Tibial nerve (tissue), 4 donors: ENCODE data around the gene TBC1D22A. TPM values are rescaled to one million over a fixed set of nuclear protein-coding genes. Genes with fewer than 3 reads are reported as not detected.

Experiments used
- DNase-seq, 2 donors: peaks; one replicate each; pipeline ENCODE4 v3.0.0-alpha.2; 2019; ENCODE audit warnings: low spot score in 2 of 2
- H3K27ac ChIP-seq, 4 donors: fragments of 200-600 bp; sonication (generic) in 3 of 4; one replicate each; pipeline ENCODE4 v1.5.1; 2017 to 2019; ENCODE audit warnings: mild to moderate bottlenecking in 1 of 4
- H3K27me3 ChIP-seq, 2 donors: fragments of 200-600 bp; sonication (generic) in 1 of 2; one replicate each; pipeline versions ENCODE4 v1.5.1 to v1.6.0; 2017 to 2019
- H3K36me3 ChIP-seq, 3 donors: fragments of 200-600 bp; sonication (generic); one replicate each; pipeline ENCODE4 v1.5.1; 2018 to 2019
- H3K4me1 ChIP-seq, 4 donors: fragments of 200-600 bp; sonication (generic) in 3 of 4; one replicate each; pipeline ENCODE4 v1.5.1; 2017 to 2019
- H3K4me3 ChIP-seq, 4 donors: fragments of 200-600 bp; sonication (generic) in 3 of 4; one replicate each; pipeline ENCODE4 v1.5.1; 2017 to 2019; ENCODE audit warnings: mild to moderate bottlenecking in 1 of 4, moderate library complexity in 1 of 4
- H3K9me3 ChIP-seq, 4 donors: fragments of 200-600 bp; sonication (generic) in 3 of 4; one replicate each; pipeline ENCODE4 v1.5.1; 2017 to 2019
- EP300 ChIP-seq, 2 donors: sonication (generic); formaldehyde crosslinking; IDR thresholded peaks; one replicate each; pipeline ENCODE4 v1.6.1; 2017; ENCODE audit warnings: antibody characterized with exemption in 2 of 2, mild to moderate bottlenecking in 1 of 2
- POLR2A ChIP-seq, 2 donors: fragments of 450-650 bp; IDR thresholded peaks; one replicate each; pipeline ENCODE4 v1.6.1; 2017; ENCODE audit warnings: antibody characterized with exemption in 2 of 2, mild to moderate bottlenecking in 2 of 2, moderate library complexity in 2 of 2
- WGBS, 2 donors: methylation state at CpG; one replicate each; pipeline ENCODE4 v1.1.5; 2018; 5-methylcytosine and 5-hydroxymethylcytosine counted together
- total RNA-seq, 4 donors: library from RNA; depleted of rRNA; stranded (reverse); fragments of >200 nt; gene quantifications; one replicate each; pipeline ENCODE4 v1.1.0, GENCODE V29; 2016
- TF ChIP-seq, protein P1 (sequence below), 5 experiments: fragments of 200-600 bp in 3 of 5; fragments of 450-650 bp in 2 of 5; sonication (generic) in 3 of 5; IDR thresholded peaks; one replicate each; pipeline ENCODE4 v1.5.1; 2016 to 2019; ENCODE audit warnings: antibody characterized with exemption in 5 of 5, mild to moderate bottlenecking in 3 of 5, moderate library complexity in 2 of 5

TBC1D22A gene
- total RNA-seq, 4 donors from 2014 or later = 27.3 to 35.4 (median 29.3) TPM

DNA sequence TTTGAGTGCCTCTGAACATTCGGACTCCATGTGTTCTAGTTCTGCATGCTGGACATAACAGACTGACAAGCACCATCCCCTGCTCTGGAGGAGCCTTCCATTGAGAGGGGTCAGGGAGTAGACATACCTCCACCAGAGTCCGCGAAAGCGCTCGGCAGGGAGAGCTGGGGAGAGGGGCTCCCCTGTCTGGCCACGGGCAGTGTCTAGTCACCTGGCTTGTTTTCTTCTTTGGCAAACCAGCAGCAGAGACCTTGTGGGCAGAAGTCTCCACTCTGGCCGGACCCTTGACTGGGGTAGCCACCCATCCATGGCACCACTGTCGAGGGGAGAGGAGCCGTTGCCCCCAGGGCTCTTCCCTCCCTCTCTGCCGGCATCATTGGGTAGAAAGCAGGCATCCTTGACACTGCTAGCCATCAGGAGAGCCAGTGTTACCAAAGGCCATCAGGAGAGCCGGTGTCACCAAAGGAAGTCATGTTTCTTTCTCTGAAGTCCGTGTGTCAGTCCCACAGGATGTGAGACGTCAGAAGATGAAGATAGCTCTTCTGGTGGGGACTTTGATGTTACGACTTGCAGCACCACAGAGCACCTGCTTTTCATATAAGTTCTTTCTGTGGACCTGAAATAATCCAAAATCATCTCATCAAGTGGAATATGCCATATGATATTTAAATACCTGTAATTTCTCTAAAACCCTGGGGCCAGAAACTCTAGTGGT is 305.6 kb downstream of the TBC1D22A start:
- peaks cover 0 to 18% (median 0%) of the 10 kb centered on the region in 3 donors for H3K36me3 ChIP-seq

DNA sequence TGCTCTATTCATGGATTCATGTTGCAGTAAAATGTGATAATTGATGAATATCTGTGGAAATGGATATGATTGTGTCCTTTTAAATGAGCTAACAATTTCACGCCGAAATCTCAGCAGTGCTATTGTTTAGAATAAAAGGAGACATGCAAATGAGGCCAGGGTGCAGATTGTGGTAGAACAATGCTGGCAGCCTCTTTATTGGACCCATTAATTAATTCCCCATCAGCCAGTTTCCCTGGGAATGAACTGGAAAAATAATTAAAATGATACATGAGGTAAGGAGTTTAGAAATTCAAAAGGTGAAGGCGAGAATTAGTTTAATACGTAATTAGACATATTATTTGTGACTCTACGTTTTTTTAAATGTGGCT is 306.2 kb downstream of the TBC1D22A start:
- no peak for DNase-seq
- Histone ChIP-seq H3K4me1 (no peaks in the 10 kb centered on the region), H3K27ac (no peak overlapping the region), H3K4me3 (no peak overlapping the region), H3K9me3 (peaks cover 0 to 3% (median 0%) of the 10 kb centered on the region in 4 donors), H3K36me3 (peaks cover 0 to 18% (median 0%) of the 10 kb centered on the region in 3 donors), H3K27me3 (no peaks in the 10 kb centered on the region)
- WGBS, 2 donors = 91 to 93% methylated on average over 5 of the region's 5 CpGs
- TF ChIP-seq, protein P1, sequence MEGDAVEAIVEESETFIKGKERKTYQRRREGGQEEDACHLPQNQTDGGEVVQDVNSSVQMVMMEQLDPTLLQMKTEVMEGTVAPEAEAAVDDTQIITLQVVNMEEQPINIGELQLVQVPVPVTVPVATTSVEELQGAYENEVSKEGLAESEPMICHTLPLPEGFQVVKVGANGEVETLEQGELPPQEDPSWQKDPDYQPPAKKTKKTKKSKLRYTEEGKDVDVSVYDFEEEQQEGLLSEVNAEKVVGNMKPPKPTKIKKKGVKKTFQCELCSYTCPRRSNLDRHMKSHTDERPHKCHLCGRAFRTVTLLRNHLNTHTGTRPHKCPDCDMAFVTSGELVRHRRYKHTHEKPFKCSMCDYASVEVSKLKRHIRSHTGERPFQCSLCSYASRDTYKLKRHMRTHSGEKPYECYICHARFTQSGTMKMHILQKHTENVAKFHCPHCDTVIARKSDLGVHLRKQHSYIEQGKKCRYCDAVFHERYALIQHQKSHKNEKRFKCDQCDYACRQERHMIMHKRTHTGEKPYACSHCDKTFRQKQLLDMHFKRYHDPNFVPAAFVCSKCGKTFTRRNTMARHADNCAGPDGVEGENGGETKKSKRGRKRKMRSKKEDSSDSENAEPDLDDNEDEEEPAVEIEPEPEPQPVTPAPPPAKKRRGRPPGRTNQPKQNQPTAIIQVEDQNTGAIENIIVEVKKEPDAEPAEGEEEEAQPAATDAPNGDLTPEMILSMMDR (IDR thresholded peaks at IDR 0.05) = no peak
- no peak for TF ChIP-seq EP300 (IDR thresholded peaks at IDR 0.05)
- TF ChIP-seq POLR2A (IDR thresholded peaks at IDR 0.05) = no peak

More for the DNA sequence above, 305.6 kb downstream of the TBC1D22A start:
- no peak overlapping the region for H3K27ac ChIP-seq
- no peaks in the 10 kb centered on the region for H3K27me3 ChIP-seq
- H3K9me3 ChIP-seq = no peaks in the 10 kb centered on the region
- 91 to 95% methylated on average over 14 of the region's 14 CpGs for WGBS, 2 donors
- no peak for TF ChIP-seq POLR2A (IDR thresholded peaks at IDR 0.05)
- DNase-seq = no peak
- H3K4me3 ChIP-seq = no peak overlapping the region
- H3K4me1 ChIP-seq = no peaks in the 10 kb centered on the region

DNA sequence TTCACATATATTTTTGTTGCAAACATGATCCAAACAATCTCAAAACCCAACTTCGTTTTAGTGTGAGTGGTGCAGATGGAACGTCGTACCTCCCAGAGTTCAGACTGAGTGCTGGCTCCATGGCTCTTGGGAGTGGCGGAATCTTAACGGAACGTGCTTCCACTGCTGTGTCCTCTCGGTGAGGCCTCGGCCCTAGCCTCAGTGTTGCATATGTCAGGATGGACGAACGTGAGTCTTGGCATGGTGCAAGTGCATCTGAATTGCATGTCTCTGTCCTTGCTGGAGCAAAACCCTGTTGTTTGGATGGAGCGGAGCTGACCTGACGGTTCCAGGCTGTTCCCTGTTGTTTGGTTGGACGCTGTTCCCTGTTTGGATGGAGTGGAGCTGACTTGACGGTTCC is 306.8 kb downstream of the TBC1D22A start:
- WGBS, 2 donors = 96% methylated on average over 14 of the region's 14 CpGs

DNA sequence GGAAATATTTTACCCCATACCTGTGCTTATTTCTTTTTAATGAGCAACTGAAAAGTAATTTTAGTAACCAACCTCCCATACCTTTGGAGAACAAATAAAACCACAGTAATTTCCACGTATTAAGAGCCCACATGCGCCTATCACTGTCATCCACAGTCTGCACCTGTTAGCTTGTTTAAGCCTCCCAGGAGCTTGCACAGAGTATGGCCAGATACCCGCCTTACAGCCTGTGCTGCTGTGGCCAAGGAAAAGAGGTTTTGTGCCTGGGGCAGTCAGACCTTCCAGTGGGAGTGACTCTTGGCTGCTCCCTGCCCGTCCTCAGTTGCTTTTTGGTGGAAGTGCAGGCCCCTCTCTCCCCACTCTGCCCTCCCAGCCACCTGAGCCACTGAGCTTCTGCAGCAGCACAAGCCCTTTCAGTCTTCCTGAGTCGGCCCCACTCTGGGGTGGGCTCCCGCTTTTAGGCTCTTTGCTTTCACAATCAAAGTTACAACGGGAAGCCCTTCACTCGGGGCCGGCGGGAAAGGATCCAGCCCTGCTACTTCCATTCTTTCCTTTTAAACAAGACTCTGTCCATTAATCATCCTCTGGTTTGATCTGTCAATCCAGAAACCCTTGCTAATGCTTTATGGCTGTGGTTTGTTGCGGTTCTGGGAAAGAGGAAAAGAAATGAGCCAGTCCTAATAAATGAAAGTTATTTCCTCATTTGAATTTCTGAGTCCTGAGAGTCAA is 308.8 kb downstream of the TBC1D22A start:
- Histone ChIP-seq H3K4me3 (no peak overlapping the region), H3K4me1 (no peaks in the 10 kb centered on the region), H3K27me3 (no peaks in the 10 kb centered on the region), H3K36me3 (peaks cover 0 to 31% (median 0%) of the 10 kb centered on the region in 3 donors), H3K9me3 (peaks cover 0 to 28% (median 0%) of the 10 kb centered on the region in 4 donors), H3K27ac (no peak overlapping the region)
- TF ChIP-seq POLR2A (IDR thresholded peaks at IDR 0.05) (no peak), EP300 (IDR thresholded peaks at IDR 0.05) (no peak)
- TF ChIP-seq, protein P1 (IDR thresholded peaks at IDR 0.05) = no peak
- no peak for DNase-seq
- WGBS, 2 donors = 55 to 63% methylated on average over 11 of the region's 11 CpGs

More for the DNA sequence above, 306.8 kb downstream of the TBC1D22A start:
- Histone ChIP-seq H3K4me3 (no peak overlapping the region), H3K36me3 (peaks cover 0 to 21% (median 0%) of the 10 kb centered on the region in 3 donors), H3K27me3 (no peaks in the 10 kb centered on the region), H3K27ac (no peak overlapping the region), H3K9me3 (peaks cover 0 to 9% (median 0%) of the 10 kb centered on the region in 4 donors), H3K4me1 (no peaks in the 10 kb centered on the region)
- DNase-seq = no peak
- no peak for TF ChIP-seq EP300 (IDR thresholded peaks at IDR 0.05)
- no peak for TF ChIP-seq POLR2A (IDR thresholded peaks at IDR 0.05)
- TF ChIP-seq, protein P1 (IDR thresholded peaks at IDR 0.05) = no peak

DNA sequence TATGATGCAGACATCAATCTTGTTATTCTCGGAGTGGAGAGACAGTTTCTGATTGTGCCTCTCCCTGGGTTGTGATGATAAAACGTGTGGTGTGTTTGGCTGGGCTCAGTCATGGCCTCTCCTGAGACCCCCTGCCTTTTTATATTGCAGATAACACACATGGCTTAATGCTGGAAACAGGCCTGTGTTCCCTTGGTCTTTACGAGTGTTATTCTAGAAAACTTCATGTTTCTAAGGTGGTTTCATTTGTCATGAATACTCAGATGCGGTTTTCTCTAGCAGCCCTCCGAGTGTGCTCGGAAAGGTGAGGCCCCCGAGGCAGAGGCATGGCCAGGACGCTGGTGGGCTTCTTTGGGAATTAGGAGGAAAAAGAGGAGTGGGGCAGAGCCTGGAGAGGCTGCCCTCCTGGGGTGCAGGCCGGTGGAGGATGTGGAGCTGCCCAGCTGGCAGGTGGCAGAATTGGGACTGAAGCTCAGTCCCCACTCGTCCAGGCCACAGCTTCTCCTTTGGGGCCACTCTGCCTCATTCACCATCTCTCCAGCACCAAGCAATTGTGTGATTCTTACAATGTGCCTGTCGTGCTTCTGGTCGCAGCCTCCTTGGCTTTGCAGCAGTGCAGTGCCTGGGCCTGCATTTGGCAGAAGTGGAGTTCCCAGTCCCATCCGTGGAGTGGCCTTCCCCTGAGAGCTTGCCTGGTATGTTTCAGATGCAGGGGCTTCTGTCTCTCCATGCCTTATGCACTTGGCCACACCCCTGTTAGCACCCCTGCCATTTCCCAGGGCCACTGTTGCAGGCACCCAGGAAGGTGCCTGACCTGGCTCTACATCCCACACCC is 309.6 kb downstream of the TBC1D22A start:
- H3K9me3 ChIP-seq = peaks cover 0 to 34% (median 0%) of the 10 kb centered on the region in 4 donors
- H3K4me1 ChIP-seq = no peaks in the 10 kb centered on the region
- WGBS, 2 donors = 75 to 77% methylated on average over 13 of the region's 13 CpGs
- H3K36me3 ChIP-seq = peaks cover 0 to 31% (median 0%) of the 10 kb centered on the region in 3 donors
- H3K27ac ChIP-seq = no peak overlapping the region
- no peak for DNase-seq
- H3K4me3 ChIP-seq = no peak overlapping the region
- no peaks in the 10 kb centered on the region for H3K27me3 ChIP-seq
- no peak for TF ChIP-seq POLR2A (IDR thresholded peaks at IDR 0.05)
- TF ChIP-seq, protein P1 (IDR thresholded peaks at IDR 0.05) = no peak
- no peak for TF ChIP-seq EP300 (IDR thresholded peaks at IDR 0.05)
